A549 (cell line): ENCODE results near the gene MAML2.

Source experiments
- CHD2 ChIP-seq: fragments of 150-350 bp; IDR thresholded peaks from 2 replicates; pipeline ENCODE4 v1.6.1; 2014; ENCODE audit warnings: low read length; ENCODE audit not compliant: partially characterized antibody
- CTCF ChIP-seq: fragments of >200 bp; sonication (Bioruptor Twin); formaldehyde crosslinking; IDR thresholded peaks from 3 replicates; pipeline ENCODE4 v1.5.1; 2016
- POLR2A ChIP-seq: IDR thresholded peaks from 2 replicates; pipeline ENCODE4 v1.6.1; 2012; ENCODE audit warnings: mild to moderate bottlenecking, low read length
- REST ChIP-seq: fragments of 200-600 bp; sonication (generic); IDR thresholded peaks from 2 replicates; pipeline ENCODE4 v1.6.1; 2016; ENCODE audit warnings: antibody characterized with exemption, mild to moderate bottlenecking, moderate library complexity

- TF ChIP-seq REST (no peak), POLR2A (no peak), CHD2 (no peak), CTCF (no peak)
Measured at GRCh38 chr11:96049426-96049825, 293.6 kb downstream of the MAML2 start.
